CD4-positive, alpha-beta T cell (primary cell): ENCODE results near the gene RCOR1. TPM values are rescaled to one million over a fixed set of nuclear protein-coding genes. Genes with fewer than 3 reads are reported as not detected.
"Not testable (repeated sequence)": the region's sequence is repeated elsewhere in the genome, so short reads cannot be mapped to it uniquely, and the experiment has no call there.

Experiments used
- ATAC-seq: fragments of 200-7000 bp; cut with Tn5 transposase; one replicate; pipeline ENCODE4 v1.10.0; 2022; ENCODE audit warnings: mild to moderate bottlenecking; ENCODE audit not compliant: poor library complexity
- CTCF ChIA-PET: fragments of 350-600 bp; sonication (Branson Sonifier 250); formaldehyde crosslinking; loops from one replicate; lab custom pipeline; 2021; ENCODE audit warnings: antibody characterized with exemption, inconsistent platforms; lab: Charles Lee
- POLR2A ChIA-PET: fragments of 350-600 bp; sonication (Branson Sonifier 250); formaldehyde crosslinking; loops from one replicate; lab custom pipeline; 2021; ENCODE audit warnings: antibody characterized with exemption, inconsistent platforms; lab: Charles Lee
- DNase-seq, 14 experiments: peaks; one replicate each; pipeline ENCODE4 v3.0.0-alpha.2; 2013 to 2020; ENCODE audit warnings: mixed read lengths in 2 of 14
- H3K27ac ChIP-seq, 2 donors: one replicate each; pipeline versions ENCODE4 v1.5.1 to v1.7.0; 2013; ENCODE audit warnings: low read length in 2 of 2, low read depth in 1 of 2, mild to moderate bottlenecking in 1 of 2
- H3K27me3 ChIP-seq, 2 experiments: 1 replicate in 1 of 2; 2 replicates in 1 of 2; pipeline versions ENCODE4 v1.6.1 to v1.7.0; 2013; ENCODE audit warnings: low read length in 2 of 2, control low read depth in 1 of 2, mild to moderate bottlenecking in 1 of 2, moderate library complexity in 1 of 2; ENCODE audit not compliant: insufficient read depth in 2 of 2, control insufficient read depth in 1 of 2
- H3K36me3 ChIP-seq: one replicate; pipeline ENCODE4 v1.6.1; 2013; ENCODE audit warnings: low read length, control low read depth; ENCODE audit not compliant: insufficient read depth
- H3K4me1 ChIP-seq: one replicate; pipeline ENCODE4 v1.6.1; 2013; ENCODE audit warnings: low read length, control low read depth; ENCODE audit not compliant: insufficient read depth
- H3K4me3 ChIP-seq: one replicate; pipeline ENCODE4 v1.5.1; 2013; ENCODE audit warnings: mild to moderate bottlenecking, low read length, moderate library complexity
- H3K9me3 ChIP-seq, 2 experiments: 1 replicate in 1 of 2; 2 replicates in 1 of 2; pipeline versions ENCODE4 v1.6.1 to v1.7.0; 2013; ENCODE audit warnings: low read length in 2 of 2, mild to moderate bottlenecking in 2 of 2, control low read depth in 1 of 2, moderate library complexity in 1 of 2; ENCODE audit not compliant: control insufficient read depth in 1 of 2, insufficient read depth in 1 of 2
- H3K27ac Mint-ChIP-seq: one replicate; pipeline ENCODE4 v1.8.0; 2020; ENCODE audit warnings: mixed read lengths
- H3K27me3 Mint-ChIP-seq: one replicate; pipeline ENCODE4 v1.8.0; 2021; ENCODE audit warnings: mixed read lengths
- H3K36me3 Mint-ChIP-seq: one replicate; pipeline ENCODE4 v1.8.0; 2021; ENCODE audit warnings: low read depth, mixed read lengths
- H3K4me1 Mint-ChIP-seq: one replicate; pipeline ENCODE4 v1.8.0; 2021; ENCODE audit warnings: low read depth, mixed read lengths
- H3K4me3 Mint-ChIP-seq: one replicate; pipeline ENCODE4 v1.8.0; 2020; ENCODE audit warnings: mild to moderate bottlenecking, mixed read lengths
- H3K9me3 Mint-ChIP-seq: one replicate; pipeline ENCODE4 v1.8.0; 2020; ENCODE audit warnings: mixed read lengths
- intact Hi-C, 2 experiments: fragments of 100-400 bp; cut with DNase I in 1 of 2; cut with micrococcal nuclease in 1 of 2; formaldehyde crosslinking; loops; one replicate each; pipeline versions ENCODE4 v1.15.1 to v1.9.0; 2023 to 2025; cut with DNase I, micrococcal nuclease
- total RNA-seq, 174 experiments: library from RNA in 2 of 174; stranded (reverse) in 2 of 174; gene quantifications; one replicate each; pipeline ENCODE4 v1.2.3 and lab custom pipeline; 2021 to 2026
- TF ChIP-seq, protein P1 (sequence below): fragments of 200-600 bp; IDR thresholded peaks from one replicate; pipeline ENCODE4 v1.8.0; 2022; ENCODE audit warnings: antibody characterized with exemption, mild to moderate bottlenecking

The RCOR1 gene
- total RNA-seq, 2 experiments from 2014 or later = 20.5 to 23.1 TPM

- peaks cover 10% of the 10 kb centered on the region for H3K4me1 Mint-ChIP-seq
- no peaks in the 10 kb centered on the region for H3K27me3 Mint-ChIP-seq
- TF ChIP-seq, protein P1, sequence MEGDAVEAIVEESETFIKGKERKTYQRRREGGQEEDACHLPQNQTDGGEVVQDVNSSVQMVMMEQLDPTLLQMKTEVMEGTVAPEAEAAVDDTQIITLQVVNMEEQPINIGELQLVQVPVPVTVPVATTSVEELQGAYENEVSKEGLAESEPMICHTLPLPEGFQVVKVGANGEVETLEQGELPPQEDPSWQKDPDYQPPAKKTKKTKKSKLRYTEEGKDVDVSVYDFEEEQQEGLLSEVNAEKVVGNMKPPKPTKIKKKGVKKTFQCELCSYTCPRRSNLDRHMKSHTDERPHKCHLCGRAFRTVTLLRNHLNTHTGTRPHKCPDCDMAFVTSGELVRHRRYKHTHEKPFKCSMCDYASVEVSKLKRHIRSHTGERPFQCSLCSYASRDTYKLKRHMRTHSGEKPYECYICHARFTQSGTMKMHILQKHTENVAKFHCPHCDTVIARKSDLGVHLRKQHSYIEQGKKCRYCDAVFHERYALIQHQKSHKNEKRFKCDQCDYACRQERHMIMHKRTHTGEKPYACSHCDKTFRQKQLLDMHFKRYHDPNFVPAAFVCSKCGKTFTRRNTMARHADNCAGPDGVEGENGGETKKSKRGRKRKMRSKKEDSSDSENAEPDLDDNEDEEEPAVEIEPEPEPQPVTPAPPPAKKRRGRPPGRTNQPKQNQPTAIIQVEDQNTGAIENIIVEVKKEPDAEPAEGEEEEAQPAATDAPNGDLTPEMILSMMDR = no peak
- no peaks in the 10 kb centered on the region for H3K36me3 Mint-ChIP-seq
- DNase-seq (no peak), ATAC-seq (no peak)
- no peak overlapping the region for H3K4me3 Mint-ChIP-seq
- H3K27me3 ChIP-seq = no peaks in the 10 kb centered on the region
- no peak overlapping the region for H3K4me3 ChIP-seq
- H3K27ac ChIP-seq = no peak overlapping the region
- no peaks in the 10 kb centered on the region for H3K9me3 Mint-ChIP-seq
- CTCF ChIA-PET = no interaction called here
- POLR2A ChIA-PET = no interaction called here
- H3K9me3 ChIP-seq = no peaks in the 10 kb centered on the region
- peaks cover 21% of the 10 kb centered on the region for H3K4me1 ChIP-seq
- no peaks in the 10 kb centered on the region for H3K36me3 ChIP-seq
- H3K27ac Mint-ChIP-seq = no peak overlapping the region
- intact Hi-C loops = no loop called here
These were observed 22.0 kb upstream of the RCOR1 start for GRCh38 chr14:102570334-102570995.

DNA sequence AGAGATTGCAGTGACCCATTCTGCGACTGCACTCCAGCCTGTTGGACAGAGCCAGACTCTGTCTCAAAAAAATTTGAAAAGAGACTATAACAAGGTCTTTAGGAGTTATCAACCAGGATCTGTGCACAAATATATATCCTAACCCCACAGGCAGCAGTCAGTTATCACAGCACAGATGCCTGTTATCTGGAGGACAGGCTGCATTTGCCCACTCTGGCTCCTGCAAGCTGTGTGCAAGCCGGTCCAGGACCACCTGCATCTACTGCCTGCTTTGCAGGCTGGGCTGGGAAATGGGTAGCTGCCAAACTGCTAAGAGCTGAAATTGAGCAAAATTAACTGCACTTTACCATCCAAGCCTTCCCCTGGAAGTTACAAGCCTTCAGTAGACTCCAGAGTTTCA, 21.4 kb upstream of the RCOR1 start:
- H3K4me1 Mint-ChIP-seq = peaks cover 10% of the 10 kb centered on the region
- Histone ChIP-seq H3K4me1 (peaks cover 21% of the 10 kb centered on the region), H3K4me3 (no peak overlapping the region), H3K27ac (no peak overlapping the region), H3K36me3 (no peaks in the 10 kb centered on the region), H3K27me3 (no peaks in the 10 kb centered on the region), H3K9me3 (no peaks in the 10 kb centered on the region)
- TF ChIP-seq, protein P1 = no peak
- ChIA-PET CTCF (interaction anchor here (0.5 kb wide), 1 partner anchor 34 kb away, joined by 3 read pairs; no protein-coding TSS in a partner anchor), POLR2A (no interaction called here)
- no peaks in the 10 kb centered on the region for H3K36me3 Mint-ChIP-seq
- H3K9me3 Mint-ChIP-seq = no peaks in the 10 kb centered on the region
- no peak overlapping the region for H3K4me3 Mint-ChIP-seq
- intact Hi-C loops = no loop called here
- ATAC-seq (no peak), DNase-seq (no peak)
- H3K27ac Mint-ChIP-seq = no peak overlapping the region
- no peaks in the 10 kb centered on the region for H3K27me3 Mint-ChIP-seq

- intact Hi-C loops = no loop called here
- TF ChIP-seq, protein P1 = no peak
- no peak for ATAC-seq
- H3K27ac ChIP-seq = no peak overlapping the region
- ChIA-PET POLR2A (no interaction called here), CTCF (interaction anchor here (0.5 kb wide), 1 partner anchor 34 kb away, joined by 3 read pairs; no protein-coding TSS in a partner anchor)
- H3K4me3 Mint-ChIP-seq = no peak overlapping the region
- no peak overlapping the region for H3K27ac Mint-ChIP-seq
- H3K4me1 ChIP-seq = peaks cover 21% of the 10 kb centered on the region
- peaks cover 10% of the 10 kb centered on the region for H3K4me1 Mint-ChIP-seq
- H3K36me3 Mint-ChIP-seq = no peaks in the 10 kb centered on the region
- H3K9me3 ChIP-seq = no peaks in the 10 kb centered on the region
- DNase-seq = no peak
- H3K27me3 Mint-ChIP-seq = no peaks in the 10 kb centered on the region
- no peaks in the 10 kb centered on the region for H3K36me3 ChIP-seq
- H3K4me3 ChIP-seq = no peak overlapping the region
- H3K27me3 ChIP-seq = no peaks in the 10 kb centered on the region
- no peaks in the 10 kb centered on the region for H3K9me3 Mint-ChIP-seq
These were observed 20.9 kb upstream of the RCOR1 start for GRCh38 chr14:102571478-102572042.

DNA sequence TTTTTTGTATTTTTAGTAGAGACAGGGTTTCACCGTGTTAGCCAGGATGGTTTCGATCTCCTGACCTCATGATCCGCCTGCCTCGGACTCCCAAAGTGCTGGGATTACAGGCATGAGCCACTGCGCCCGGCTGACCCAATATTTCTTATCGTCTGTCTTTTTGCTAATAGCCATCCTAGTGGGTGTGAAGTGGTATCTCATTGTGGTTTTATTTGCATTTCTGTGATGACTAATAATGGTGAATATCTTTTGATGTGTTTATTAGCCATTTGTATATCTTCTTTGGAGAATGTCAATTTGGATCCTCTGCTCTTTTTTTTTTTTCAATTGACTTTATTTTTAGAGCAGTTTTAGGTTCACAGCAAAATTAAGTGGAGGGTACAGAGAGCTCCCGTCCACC, 19.3 kb upstream of the RCOR1 start:
- ATAC-seq, H3K36me3 Mint-ChIP-seq, POLR2A ChIA-PET, H3K27me3 ChIP-seq, DNase-seq, H3K27me3 Mint-ChIP-seq, H3K4me3 Mint-ChIP-seq, H3K9me3 Mint-ChIP-seq, intact Hi-C loops, H3K9me3 ChIP-seq, H3K4me3 ChIP-seq, H3K27ac ChIP-seq, H3K27ac Mint-ChIP-seq, H3K4me1 Mint-ChIP-seq, H3K36me3 ChIP-seq: not testable (repeated sequence)
- H3K4me1 ChIP-seq = peaks cover 13% of the 10 kb centered on the region
- CTCF ChIA-PET = interaction anchor here (1.1 kb wide), 1 partner anchor 22 kb away, joined by 3 read pairs; no protein-coding TSS in a partner anchor
